GM12874 (cell line): ENCODE results near the gene TMEM260.

Source experiments
- CTCF ChIP-seq: IDR thresholded peaks from 2 replicates; pipeline ENCODE4 v1.5.1; 2011; ENCODE audit warnings: low read depth, mild to moderate bottlenecking, control low read depth, low read length, moderate library complexity; ENCODE audit not compliant: insufficient read depth

The TMEM260 gene

GRCh38 chr14:56678838-56679237 lies 99.2 kb downstream of the TMEM260 start:
- TF ChIP-seq CTCF = no peak

GRCh38 chr14:56686416-56686815 lies 106.8 kb downstream of the TMEM260 start:
- no peak for TF ChIP-seq CTCF

GRCh38 chr14:56687123-56687522 lies 107.5 kb downstream of the TMEM260 start:
- no peak for TF ChIP-seq CTCF

- no peak for TF ChIP-seq CTCF
Measured at GRCh38 chr14:56694609-56695008, 115.0 kb downstream of the TMEM260 start.
